ENCODE data around the gene KIF12. TPM values are rescaled to one million over a fixed set of nuclear protein-coding genes. Genes with fewer than 3 reads are reported as not detected.

The KIF12 gene
- total RNA-seq, 2 experiments from 2014 or later, result not detected

DNA sequence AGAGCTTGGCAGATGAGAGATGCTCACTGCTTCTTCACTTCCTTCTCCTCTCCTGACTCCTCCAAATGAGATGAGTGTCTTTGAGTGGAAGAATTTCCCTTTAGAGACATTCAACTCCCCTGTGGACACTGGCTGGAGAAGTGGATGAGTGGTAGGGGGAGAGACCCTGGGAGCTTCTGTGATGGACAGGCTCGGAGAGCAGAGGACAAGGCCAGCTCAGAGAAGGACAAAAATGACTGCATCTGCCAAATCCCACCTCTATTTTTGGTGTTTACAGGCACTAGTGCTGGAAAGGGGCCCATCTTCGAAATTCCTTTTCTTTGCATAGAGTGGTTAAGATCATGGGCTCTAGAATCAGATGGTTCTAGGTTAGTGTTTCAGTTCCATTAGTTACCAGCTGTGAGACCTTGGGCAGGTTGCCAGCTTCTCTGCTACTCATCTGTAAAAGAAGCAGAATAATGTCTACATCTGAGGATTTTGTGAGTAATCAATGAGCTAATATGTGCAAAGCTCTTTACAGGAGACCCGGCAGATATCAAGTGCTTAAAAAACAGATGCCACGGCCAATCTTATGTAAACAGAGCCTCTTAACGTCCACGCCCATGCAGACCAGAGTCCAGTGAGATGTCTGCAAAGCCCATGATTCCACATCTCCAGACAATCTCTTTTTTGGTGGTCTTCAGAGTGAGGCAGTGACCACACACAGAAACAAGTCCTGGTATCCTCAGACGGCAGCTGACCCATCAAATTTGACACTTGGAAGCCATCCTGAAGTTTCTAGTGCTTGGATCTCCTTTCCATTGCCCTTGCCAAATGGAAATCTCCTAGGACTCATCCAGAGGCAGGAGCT, 42.7 kb upstream of the KIF12 start:
- H3K27ac Mint-ChIP-seq, result no peak overlapping the region
- intact Hi-C loops (cut with DNase I, micrococcal nuclease), result no loop called here
- POLR2A ChIA-PET, result no interaction called here

DNA sequence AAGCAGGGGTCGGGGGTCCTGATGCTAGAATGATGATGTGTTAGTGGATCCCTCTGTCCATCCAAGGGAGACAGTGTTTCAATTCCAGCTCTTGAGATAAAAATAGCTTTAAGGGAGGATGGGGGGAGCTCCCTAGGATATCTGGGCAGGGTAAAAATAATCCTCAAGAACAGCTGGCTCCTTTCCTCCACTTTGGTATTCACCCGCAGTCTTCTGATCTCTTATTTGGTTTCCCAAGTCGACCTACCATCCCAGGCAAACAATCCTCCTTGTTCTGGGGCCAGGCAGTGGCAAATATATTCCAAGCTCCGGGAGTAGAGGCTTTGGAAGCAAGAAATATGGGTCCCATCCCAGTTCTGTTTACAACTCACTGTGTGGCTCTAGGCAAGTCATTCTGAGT, 41.8 kb upstream of the KIF12 start:
- H3K4me1 ChIP-seq (ENCODE audit: insufficient read depth, low read length), result no peaks in the 10 kb centered on the region
- Mint-ChIP-seq H3K27ac (no peak overlapping the region), H3K27me3 (peaks cover 29% of the 10 kb centered on the region), H3K9me3 (no peaks in the 10 kb centered on the region), H3K4me1 (ENCODE audit: low read depth) (no peaks in the 10 kb centered on the region), H3K4me3 (no peak overlapping the region), H3K36me3 (ENCODE audit: low read depth) (no peaks in the 10 kb centered on the region)
- TF ChIP-seq, protein P1, sequence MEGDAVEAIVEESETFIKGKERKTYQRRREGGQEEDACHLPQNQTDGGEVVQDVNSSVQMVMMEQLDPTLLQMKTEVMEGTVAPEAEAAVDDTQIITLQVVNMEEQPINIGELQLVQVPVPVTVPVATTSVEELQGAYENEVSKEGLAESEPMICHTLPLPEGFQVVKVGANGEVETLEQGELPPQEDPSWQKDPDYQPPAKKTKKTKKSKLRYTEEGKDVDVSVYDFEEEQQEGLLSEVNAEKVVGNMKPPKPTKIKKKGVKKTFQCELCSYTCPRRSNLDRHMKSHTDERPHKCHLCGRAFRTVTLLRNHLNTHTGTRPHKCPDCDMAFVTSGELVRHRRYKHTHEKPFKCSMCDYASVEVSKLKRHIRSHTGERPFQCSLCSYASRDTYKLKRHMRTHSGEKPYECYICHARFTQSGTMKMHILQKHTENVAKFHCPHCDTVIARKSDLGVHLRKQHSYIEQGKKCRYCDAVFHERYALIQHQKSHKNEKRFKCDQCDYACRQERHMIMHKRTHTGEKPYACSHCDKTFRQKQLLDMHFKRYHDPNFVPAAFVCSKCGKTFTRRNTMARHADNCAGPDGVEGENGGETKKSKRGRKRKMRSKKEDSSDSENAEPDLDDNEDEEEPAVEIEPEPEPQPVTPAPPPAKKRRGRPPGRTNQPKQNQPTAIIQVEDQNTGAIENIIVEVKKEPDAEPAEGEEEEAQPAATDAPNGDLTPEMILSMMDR (IDR thresholded peaks at IDR 0.05), result no peak
- ChIA-PET CTCF (interaction anchor here (1.6 kb wide), 1 partner anchor 14 kb away, joined by 4 read pairs; no protein-coding TSS in a partner anchor), POLR2A (no interaction called here)
- no peak overlapping the region for H3K4me3 ChIP-seq (ENCODE audit: low read length)
- H3K36me3 ChIP-seq (ENCODE audit: insufficient read depth, low read length), result no peaks in the 10 kb centered on the region
- ATAC-seq (ENCODE audit: poor library complexity) (no peak), DNase-seq (no peak)
- H3K27me3 ChIP-seq (ENCODE audit: control insufficient read depth in 1 of 2, insufficient read depth in 2 of 2, low read length in 2 of 2), result peaks cover 0 to 5% of the 10 kb centered on the region in 2 experiments
- H3K27ac ChIP-seq (ENCODE audit: low read depth in 1 of 2, low read length in 2 of 2), result no peak overlapping the region
- intact Hi-C loops (cut with DNase I, micrococcal nuclease), result no loop called here
- peaks cover 0 to 3% of the 10 kb centered on the region in 2 experiments for H3K9me3 ChIP-seq (ENCODE audit: control insufficient read depth in 1 of 2, insufficient read depth in 1 of 2, low read length in 2 of 2)

More for the DNA sequence above, 42.7 kb upstream of the KIF12 start:
- Mint-ChIP-seq H3K4me3 (no peak overlapping the region), H3K36me3 (ENCODE audit: low read depth) (no peaks in the 10 kb centered on the region), H3K27me3 (peaks cover 37% of the 10 kb centered on the region), H3K9me3 (no peaks in the 10 kb centered on the region), H3K4me1 (ENCODE audit: low read depth) (no peaks in the 10 kb centered on the region)
- TF ChIP-seq, protein P1 (IDR thresholded peaks at IDR 0.05), result no peak
- Histone ChIP-seq H3K27me3 (ENCODE audit: control insufficient read depth in 1 of 2, insufficient read depth in 2 of 2, low read length in 2 of 2) (peaks cover 0 to 3% of the 10 kb centered on the region in 2 experiments), H3K4me3 (ENCODE audit: low read length) (no peak overlapping the region), H3K9me3 (ENCODE audit: control insufficient read depth in 1 of 2, insufficient read depth in 1 of 2, low read length in 2 of 2) (peaks cover 0 to 3% of the 10 kb centered on the region in 2 experiments), H3K36me3 (ENCODE audit: insufficient read depth, low read length) (no peaks in the 10 kb centered on the region), H3K27ac (ENCODE audit: low read depth in 1 of 2, low read length in 2 of 2) (no peak overlapping the region), H3K4me1 (ENCODE audit: insufficient read depth, low read length) (no peaks in the 10 kb centered on the region)
- CTCF ChIA-PET, result interaction anchor here (1.6 kb wide), 1 partner anchor 13 kb away, joined by 4 read pairs; no protein-coding TSS in a partner anchor
- DNase-seq, result no peak
- ATAC-seq (ENCODE audit: poor library complexity), result no peak

DNA sequence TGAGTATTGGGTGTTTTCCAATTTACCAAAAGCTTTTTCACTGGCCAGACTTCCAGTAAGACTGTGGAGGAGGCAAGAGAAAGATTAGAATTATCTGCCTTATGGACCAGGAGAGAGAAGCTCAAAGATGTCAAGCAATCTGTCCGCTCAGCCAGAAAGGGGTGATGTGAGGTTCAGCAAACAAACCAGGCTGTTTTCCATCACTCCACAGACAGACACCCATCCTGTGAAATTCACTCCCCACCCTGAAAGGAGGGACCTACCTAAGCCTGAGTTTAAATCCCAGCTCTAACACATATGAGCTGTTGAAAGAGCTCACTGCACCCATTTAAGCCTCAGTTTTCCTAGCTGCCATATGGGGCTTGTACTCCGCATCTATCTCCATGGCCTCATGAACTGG, 41.3 kb upstream of the KIF12 start:
- peaks cover 29% of the 10 kb centered on the region for H3K27me3 Mint-ChIP-seq
- intact Hi-C loops (cut with DNase I, micrococcal nuclease), result no loop called here
- no peak for DNase-seq

More for the DNA sequence above, 41.3 kb upstream of the KIF12 start:
- H3K9me3 Mint-ChIP-seq, result no peaks in the 10 kb centered on the region
- CTCF ChIA-PET, result interaction anchor here (1.6 kb wide), 1 partner anchor 14 kb away, joined by 4 read pairs; no protein-coding TSS in a partner anchor
- Histone ChIP-seq H3K36me3 (ENCODE audit: insufficient read depth, low read length) (no peaks in the 10 kb centered on the region), H3K27ac (ENCODE audit: low read depth in 1 of 2, low read length in 2 of 2) (no peak overlapping the region), H3K4me1 (ENCODE audit: insufficient read depth, low read length) (no peaks in the 10 kb centered on the region), H3K9me3 (ENCODE audit: control insufficient read depth in 1 of 2, insufficient read depth in 1 of 2, low read length in 2 of 2) (peaks cover 0 to 3% of the 10 kb centered on the region in 2 experiments), H3K4me3 (ENCODE audit: low read length) (no peak overlapping the region), H3K27me3 (ENCODE audit: control insufficient read depth in 1 of 2, insufficient read depth in 2 of 2, low read length in 2 of 2) (peaks cover 0 to 5% of the 10 kb centered on the region in 2 experiments)
- POLR2A ChIA-PET, result no interaction called here
- TF ChIP-seq, protein P1 (IDR thresholded peaks at IDR 0.05), result no peak
- H3K36me3 Mint-ChIP-seq (ENCODE audit: low read depth), result no peaks in the 10 kb centered on the region
- no peak for ATAC-seq (ENCODE audit: poor library complexity)
- no peak overlapping the region for H3K27ac Mint-ChIP-seq
- no peak overlapping the region for H3K4me3 Mint-ChIP-seq
- no peaks in the 10 kb centered on the region for H3K4me1 Mint-ChIP-seq (ENCODE audit: low read depth)
